ENCODE results near the gene SRCIN1.

The SRCIN1 gene

DNA sequence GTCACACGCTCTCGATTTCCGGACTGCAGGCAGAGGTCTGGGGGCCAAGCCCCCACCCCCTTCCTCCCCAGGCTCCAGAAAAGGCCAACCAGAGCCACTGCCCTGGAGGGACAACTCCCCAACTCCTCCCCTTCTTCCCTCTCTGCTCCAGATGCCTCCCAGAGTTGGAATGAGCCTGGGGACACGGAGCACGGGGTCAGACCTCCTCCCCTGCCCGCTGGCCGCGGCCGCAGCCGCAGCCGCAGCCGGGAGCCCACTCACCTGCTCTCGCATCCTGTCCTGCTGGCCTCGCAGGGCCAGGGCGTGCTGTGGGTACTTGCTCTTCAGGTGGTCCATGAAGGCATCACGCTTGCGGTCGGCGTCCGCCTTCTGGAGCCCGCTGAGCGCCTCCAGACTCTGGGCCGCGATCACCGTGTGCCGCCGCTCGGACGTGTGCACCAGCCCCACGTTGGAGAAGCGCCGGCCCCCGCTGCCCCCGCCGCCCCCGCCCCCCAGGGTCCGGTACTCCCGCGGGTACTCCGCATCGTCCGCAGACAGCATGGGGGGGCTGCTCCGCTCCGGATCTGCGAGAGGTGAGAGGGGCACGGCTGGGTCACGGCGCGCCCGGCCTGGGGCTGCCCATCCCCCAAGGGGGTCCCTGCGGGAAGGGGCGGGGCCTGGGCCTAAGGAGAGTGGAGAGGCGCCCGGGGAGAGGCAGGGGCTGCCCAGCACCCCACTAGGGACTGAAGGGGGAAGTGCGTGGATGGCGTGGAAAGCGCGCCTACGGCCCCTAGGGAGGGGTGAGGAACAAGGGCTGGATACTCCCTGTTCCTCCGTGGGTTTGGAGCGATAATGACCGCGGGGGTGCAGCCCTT lies 27.3 kb downstream of the SRCIN1 start:
- no peak for DNase-seq (ENCODE audit: extremely low read depth, insufficient read length)
- TF ChIP-seq, protein P1, sequence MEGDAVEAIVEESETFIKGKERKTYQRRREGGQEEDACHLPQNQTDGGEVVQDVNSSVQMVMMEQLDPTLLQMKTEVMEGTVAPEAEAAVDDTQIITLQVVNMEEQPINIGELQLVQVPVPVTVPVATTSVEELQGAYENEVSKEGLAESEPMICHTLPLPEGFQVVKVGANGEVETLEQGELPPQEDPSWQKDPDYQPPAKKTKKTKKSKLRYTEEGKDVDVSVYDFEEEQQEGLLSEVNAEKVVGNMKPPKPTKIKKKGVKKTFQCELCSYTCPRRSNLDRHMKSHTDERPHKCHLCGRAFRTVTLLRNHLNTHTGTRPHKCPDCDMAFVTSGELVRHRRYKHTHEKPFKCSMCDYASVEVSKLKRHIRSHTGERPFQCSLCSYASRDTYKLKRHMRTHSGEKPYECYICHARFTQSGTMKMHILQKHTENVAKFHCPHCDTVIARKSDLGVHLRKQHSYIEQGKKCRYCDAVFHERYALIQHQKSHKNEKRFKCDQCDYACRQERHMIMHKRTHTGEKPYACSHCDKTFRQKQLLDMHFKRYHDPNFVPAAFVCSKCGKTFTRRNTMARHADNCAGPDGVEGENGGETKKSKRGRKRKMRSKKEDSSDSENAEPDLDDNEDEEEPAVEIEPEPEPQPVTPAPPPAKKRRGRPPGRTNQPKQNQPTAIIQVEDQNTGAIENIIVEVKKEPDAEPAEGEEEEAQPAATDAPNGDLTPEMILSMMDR (IDR thresholded peaks at IDR 0.05; ENCODE audit: insufficient read depth, low read length, poor library complexity, severe bottlenecking) = no peak
- Histone ChIP-seq H3K36me3 (ENCODE audit: control insufficient read depth, insufficient read depth, low read length) (no peaks in the 10 kb centered on the region), H3K4me3 (replicated peaks; ENCODE audit: low read depth, low read length) (no peak overlapping the region), H3K27me3 (replicated peaks; ENCODE audit: control insufficient read depth, insufficient read depth, low read length) (peaks cover 14% of the 10 kb centered on the region)

DNA sequence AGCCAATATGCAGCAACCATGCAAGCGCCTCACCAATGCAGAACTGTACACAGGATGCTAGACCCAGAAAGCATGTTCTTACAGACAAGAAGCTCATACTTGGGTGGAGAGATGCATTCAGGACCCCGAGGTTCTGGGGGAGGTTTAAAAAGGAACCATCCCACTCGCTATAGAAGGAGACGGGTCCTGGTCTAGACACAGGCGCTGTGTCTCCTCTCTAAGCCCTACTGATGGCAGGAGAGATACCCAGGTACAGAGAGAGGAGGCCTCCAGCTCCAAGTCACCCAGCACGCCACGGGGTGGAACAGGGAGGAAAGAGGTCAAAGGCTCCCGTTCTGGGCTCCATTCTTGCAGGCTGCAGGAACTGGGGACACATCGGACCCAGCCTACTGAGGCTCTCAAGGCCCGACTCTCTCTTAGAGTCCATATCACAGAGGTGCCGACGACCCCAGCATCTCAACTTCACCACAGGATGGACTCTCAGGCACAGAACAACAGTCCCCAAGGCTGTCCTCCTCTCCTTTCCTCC lies 28.0 kb downstream of the SRCIN1 start:
- Histone ChIP-seq H3K27me3 (replicated peaks; ENCODE audit: control insufficient read depth, insufficient read depth, low read length) (peaks cover 16% of the 10 kb centered on the region), H3K4me3 (replicated peaks; ENCODE audit: low read depth, low read length) (no peak overlapping the region), H3K36me3 (ENCODE audit: control insufficient read depth, insufficient read depth, low read length) (no peaks in the 10 kb centered on the region)
- DNase-seq (ENCODE audit: extremely low read depth, insufficient read length) = no peak
- TF ChIP-seq, protein P1 (IDR thresholded peaks at IDR 0.05; ENCODE audit: insufficient read depth, low read length, poor library complexity, severe bottlenecking) = no peak

DNA sequence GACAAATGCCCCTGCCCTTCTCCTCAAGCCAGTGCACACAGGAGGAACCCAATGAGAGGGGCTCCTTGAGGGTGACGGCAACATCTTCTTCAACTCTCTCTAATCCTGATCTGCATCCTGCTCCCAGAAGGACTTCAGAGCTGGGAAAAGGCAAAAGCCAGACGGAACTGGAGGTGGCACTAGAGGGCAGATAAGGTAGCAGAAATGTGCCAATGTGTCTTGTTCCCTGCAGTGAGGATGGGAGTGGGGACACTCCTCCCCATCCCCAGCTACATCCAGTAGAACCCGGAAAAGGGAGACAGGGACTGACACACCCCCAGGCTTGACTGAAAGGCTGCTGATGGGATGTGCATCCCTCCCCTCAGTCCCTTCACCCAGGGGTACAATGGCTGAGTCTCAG lies 28.5 kb downstream of the SRCIN1 start:
- H3K36me3 ChIP-seq (ENCODE audit: control insufficient read depth, insufficient read depth, low read length) = no peaks in the 10 kb centered on the region
- no peak overlapping the region for H3K4me3 ChIP-seq (replicated peaks; ENCODE audit: low read depth, low read length)
- no peak for DNase-seq (ENCODE audit: extremely low read depth, insufficient read length)
- H3K27me3 ChIP-seq (replicated peaks; ENCODE audit: control insufficient read depth, insufficient read depth, low read length) = peaks cover 16% of the 10 kb centered on the region
- TF ChIP-seq, protein P1 (IDR thresholded peaks at IDR 0.05; ENCODE audit: insufficient read depth, low read length, poor library complexity, severe bottlenecking) = no peak

DNA sequence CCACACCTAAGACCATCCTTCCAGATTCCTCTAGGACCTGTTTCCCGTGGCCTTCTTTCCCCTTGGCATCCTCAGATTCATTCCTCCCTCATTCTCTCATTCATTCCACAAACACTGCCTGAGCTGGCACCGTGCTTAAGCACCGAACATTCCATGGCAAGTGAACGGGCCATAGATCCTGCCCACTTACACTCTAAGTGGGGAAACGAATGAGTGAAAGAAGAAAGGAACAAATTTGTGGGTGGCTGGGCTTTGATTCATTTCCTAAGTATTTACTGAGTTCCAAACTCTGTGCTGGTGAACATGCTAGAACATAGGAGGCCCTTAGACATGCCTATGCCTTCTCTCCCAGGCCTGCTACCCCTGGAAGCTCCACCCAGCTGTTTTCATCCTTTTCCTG lies 30.0 kb downstream of the SRCIN1 start:
- Histone ChIP-seq H3K27me3 (replicated peaks; ENCODE audit: control insufficient read depth, insufficient read depth, low read length) (peaks cover 18% of the 10 kb centered on the region), H3K4me3 (replicated peaks; ENCODE audit: low read depth, low read length) (no peak overlapping the region), H3K36me3 (ENCODE audit: control insufficient read depth, insufficient read depth, low read length) (no peaks in the 10 kb centered on the region)
- TF ChIP-seq, protein P1 (IDR thresholded peaks at IDR 0.05; ENCODE audit: insufficient read depth, low read length, poor library complexity, severe bottlenecking) = no peak
- DNase-seq (ENCODE audit: extremely low read depth, insufficient read length) = no peak

DNA sequence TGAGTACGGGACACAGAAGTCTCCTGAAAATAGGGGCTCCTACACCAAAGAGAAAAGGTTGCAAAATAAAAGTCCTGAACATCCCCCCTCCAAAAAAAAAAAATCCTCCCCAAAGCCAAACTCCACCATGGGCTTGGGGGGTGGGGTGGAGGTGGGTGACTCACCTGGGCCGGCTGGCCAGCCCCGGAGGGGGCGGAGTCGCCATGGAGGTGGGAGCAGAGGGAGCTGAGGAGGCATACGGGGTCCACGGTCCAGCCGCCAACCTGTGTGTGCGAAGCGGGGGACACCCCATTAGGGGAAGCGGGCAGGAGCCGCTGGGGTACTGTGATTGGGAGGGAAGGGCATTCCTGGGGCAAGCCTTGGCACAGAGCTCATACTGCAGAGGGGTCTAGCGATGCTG lies 31.0 kb downstream of the SRCIN1 start:
- no peak for DNase-seq (ENCODE audit: extremely low read depth, insufficient read length)
- peaks cover 18% of the 10 kb centered on the region for H3K27me3 ChIP-seq (replicated peaks; ENCODE audit: control insufficient read depth, insufficient read depth, low read length)
- TF ChIP-seq, protein P1 (IDR thresholded peaks at IDR 0.05; ENCODE audit: insufficient read depth, low read length, poor library complexity, severe bottlenecking) = no peak
- no peaks in the 10 kb centered on the region for H3K36me3 ChIP-seq (ENCODE audit: control insufficient read depth, insufficient read depth, low read length)
- no peak overlapping the region for H3K4me3 ChIP-seq (replicated peaks; ENCODE audit: low read depth, low read length)

Data from GM06990 (cell line).